Neural cell (in vitro differentiated cells): ENCODE data around the gene POMP. TPM values are rescaled to one million over a fixed set of nuclear protein-coding genes. Genes with fewer than 3 reads are reported as not detected.

Experiments
- H2AFZ ChIP-seq: fragments of 200-600, 300-800 bp; sonication (generic), shearing (Covaris generic); 2 replicates; pipeline ENCODE4 v1.6.0; 2014; ENCODE audit warnings: low read depth, mild to moderate bottlenecking, antibody characterized with exemption, low read length, moderate library complexity
- H3F3A ChIP-seq: fragments of 200-600 bp; shearing (Covaris generic); 2 replicates; pipeline ENCODE4 v1.6.1; 2016; ENCODE audit warnings: mild to moderate bottlenecking, moderate library complexity, mixed read lengths, antibody characterized with exemption, low read length; ENCODE audit not compliant: insufficient read depth, poor library complexity, severe bottlenecking
- H3K27ac ChIP-seq: fragments of 200-600, 300-800 bp; sonication (generic), shearing (Covaris generic); 2 replicates; pipeline ENCODE4 v1.5.1; 2014; ENCODE audit warnings: mild to moderate bottlenecking, low read length, moderate library complexity
- H3K27me3 ChIP-seq: fragments of 300-800, 200-600 bp; sonication (generic), shearing (Covaris generic); 2 replicates; pipeline ENCODE4 v1.6.0; 2014; ENCODE audit warnings: mild to moderate bottlenecking, low read depth, low read length, moderate library complexity; ENCODE audit not compliant: insufficient read depth
- H3K36me3 ChIP-seq: fragments of 300-800, 200-600 bp; sonication (generic), shearing (Covaris generic); 2 replicates; pipeline ENCODE4 v1.5.1; 2014; ENCODE audit warnings: mild to moderate bottlenecking, antibody characterized with exemption, low read length, moderate library complexity; ENCODE audit not compliant: insufficient read depth
- H3K4me2 ChIP-seq: fragments of 300-800, 200-600 bp; sonication (generic), shearing (Covaris generic); 2 replicates; pipeline ENCODE4 v1.6.0; 2014; ENCODE audit warnings: mild to moderate bottlenecking, low read length
- H3K4me3 ChIP-seq: fragments of 300-800, 200-600 bp; sonication (generic), shearing (Covaris generic); 2 replicates; pipeline ENCODE4 v1.5.1; 2014; ENCODE audit warnings: mild to moderate bottlenecking, low read length, moderate library complexity
- H3K79me2 ChIP-seq: fragments of 200-600 bp; shearing (Covaris generic); replicated peaks from 2 replicates; pipeline ENCODE4 v1.6.0; 2014; ENCODE audit warnings: mild to moderate bottlenecking, low read length, moderate library complexity; ENCODE audit not compliant: insufficient read depth
- H3K9ac ChIP-seq: fragments of 300-800, 200-600 bp; sonication (generic), shearing (Covaris generic); 2 replicates; pipeline ENCODE4 v1.6.1; 2016; ENCODE audit warnings: mild to moderate bottlenecking, low read length, mixed read lengths
- H3K9me2 ChIP-seq: fragments of 200-600 bp; shearing (Covaris generic); 2 replicates; pipeline ENCODE4 v1.6.1; 2016; ENCODE audit warnings: mild to moderate bottlenecking, low read length, mixed read lengths; ENCODE audit not compliant: insufficient read depth
- H3K9me3 ChIP-seq: fragments of 200-600, 300-800 bp; sonication (generic), shearing (Covaris generic); 2 replicates; pipeline ENCODE4 v1.6.1; 2016; ENCODE audit warnings: mild to moderate bottlenecking, mixed run types, low read length, moderate library complexity, mixed read lengths
- H4K20me1 ChIP-seq: fragments of 200-600 bp; shearing (Covaris generic); 2 replicates; pipeline ENCODE4 v1.6.1; 2016; ENCODE audit warnings: mild to moderate bottlenecking, mixed run types; ENCODE audit not compliant: insufficient read depth
- EP300 ChIP-seq: fragments of 450-650 bp; conservative IDR thresholded peaks from 2 replicates; pipeline ENCODE4 v1.6.1; 2014; ENCODE audit warnings: antibody characterized with exemption, mild to moderate bottlenecking, moderate library complexity; ENCODE audit not compliant: poor library complexity, severe bottlenecking
- EZH2 ChIP-seq: fragments of 200-600, 300-800 bp; shearing (Covaris generic), sonication (generic); IDR thresholded peaks from 2 replicates; pipeline ENCODE4 v1.6.1; 2014; ENCODE audit warnings: antibody characterized with exemption, low read length, borderline replicate concordance, mild to moderate bottlenecking; ENCODE audit not compliant: insufficient read depth, poor library complexity, severe bottlenecking
- MXI1 ChIP-seq: fragments of 450-650 bp; conservative IDR thresholded peaks from 2 replicates; pipeline ENCODE4 v1.6.1; 2014; ENCODE audit warnings: antibody characterized with exemption, mild to moderate bottlenecking; ENCODE audit not compliant: poor library complexity, severe bottlenecking
- POLR2AphosphoS5 ChIP-seq: IDR thresholded peaks from 2 replicates; pipeline ENCODE4 v1.6.1; 2012
- RAD21 ChIP-seq: fragments of 450-650 bp; conservative IDR thresholded peaks from 2 replicates; pipeline ENCODE4 v1.6.1; 2014; ENCODE audit warnings: antibody characterized with exemption, mild to moderate bottlenecking, moderate library complexity
- SMC3 ChIP-seq: fragments of 450-650 bp; conservative IDR thresholded peaks from 2 replicates; pipeline ENCODE4 v1.6.1; 2014; ENCODE audit warnings: antibody characterized with exemption, mild to moderate bottlenecking, moderate library complexity; ENCODE audit not compliant: poor library complexity
- TAF1 ChIP-seq: IDR thresholded peaks from 2 replicates; pipeline ENCODE4 v1.6.1; 2012; ENCODE audit warnings: low read depth
- polyA plus RNA-seq: library from polyadenylated mRNA; depleted of rRNA; stranded (reverse); fragments of >200 nt; gene quantifications from 2 replicates; pipeline ENCODE4 v1.2.3, GENCODE V29; 2014
- TF ChIP-seq, protein P1 (sequence below): IDR thresholded peaks from 2 replicates; pipeline ENCODE4 v1.6.1; 2012; ENCODE audit warnings: borderline replicate concordance
- TF ChIP-seq, protein P2 (sequence below): fragments of 450-650 bp; IDR thresholded peaks from 2 replicates; pipeline ENCODE4 v1.5.1; 2014; ENCODE audit warnings: antibody characterized with exemption, mild to moderate bottlenecking, moderate library complexity; ENCODE audit not compliant: poor library complexity, severe bottlenecking

The POMP gene
- polyA plus RNA-seq, 1 donor from 2014 or later, result 167 TPM

DNA sequence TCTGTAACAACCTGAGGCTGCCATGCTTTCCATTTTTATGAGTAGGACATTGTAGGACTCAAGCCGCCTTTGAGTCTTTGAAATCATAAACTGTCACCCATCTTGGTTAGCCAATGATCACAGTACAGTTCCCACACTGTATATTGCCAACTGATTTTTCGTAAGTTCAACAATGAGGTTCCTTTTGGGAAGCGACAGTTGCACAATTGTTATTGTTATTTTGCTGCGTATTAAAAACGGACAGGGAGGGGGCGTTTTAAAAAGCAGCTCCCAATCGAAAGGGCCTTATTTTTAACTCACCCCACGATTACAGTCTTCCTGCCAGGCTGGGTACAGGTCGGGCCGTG lies 59.2 kb downstream of the POMP start:
- no peaks in the 10 kb centered on the region for H3K79me2 ChIP-seq
- H3K9me2 ChIP-seq, result no peaks in the 10 kb centered on the region
- peak overlapping the region; percentile 19 for H3K27ac ChIP-seq
- H3K9ac ChIP-seq, result peak overlapping the region; percentile 74
- H3K4me3 ChIP-seq, result peak overlapping the region; percentile 97
- peaks cover 11% of the 10 kb centered on the region for H3K27me3 ChIP-seq
- no peaks in the 10 kb centered on the region for H4K20me1 ChIP-seq
- no peaks in the 10 kb centered on the region for H3F3A ChIP-seq
- H3K36me3 ChIP-seq, result no peaks in the 10 kb centered on the region
- TF ChIP-seq, protein P1, sequence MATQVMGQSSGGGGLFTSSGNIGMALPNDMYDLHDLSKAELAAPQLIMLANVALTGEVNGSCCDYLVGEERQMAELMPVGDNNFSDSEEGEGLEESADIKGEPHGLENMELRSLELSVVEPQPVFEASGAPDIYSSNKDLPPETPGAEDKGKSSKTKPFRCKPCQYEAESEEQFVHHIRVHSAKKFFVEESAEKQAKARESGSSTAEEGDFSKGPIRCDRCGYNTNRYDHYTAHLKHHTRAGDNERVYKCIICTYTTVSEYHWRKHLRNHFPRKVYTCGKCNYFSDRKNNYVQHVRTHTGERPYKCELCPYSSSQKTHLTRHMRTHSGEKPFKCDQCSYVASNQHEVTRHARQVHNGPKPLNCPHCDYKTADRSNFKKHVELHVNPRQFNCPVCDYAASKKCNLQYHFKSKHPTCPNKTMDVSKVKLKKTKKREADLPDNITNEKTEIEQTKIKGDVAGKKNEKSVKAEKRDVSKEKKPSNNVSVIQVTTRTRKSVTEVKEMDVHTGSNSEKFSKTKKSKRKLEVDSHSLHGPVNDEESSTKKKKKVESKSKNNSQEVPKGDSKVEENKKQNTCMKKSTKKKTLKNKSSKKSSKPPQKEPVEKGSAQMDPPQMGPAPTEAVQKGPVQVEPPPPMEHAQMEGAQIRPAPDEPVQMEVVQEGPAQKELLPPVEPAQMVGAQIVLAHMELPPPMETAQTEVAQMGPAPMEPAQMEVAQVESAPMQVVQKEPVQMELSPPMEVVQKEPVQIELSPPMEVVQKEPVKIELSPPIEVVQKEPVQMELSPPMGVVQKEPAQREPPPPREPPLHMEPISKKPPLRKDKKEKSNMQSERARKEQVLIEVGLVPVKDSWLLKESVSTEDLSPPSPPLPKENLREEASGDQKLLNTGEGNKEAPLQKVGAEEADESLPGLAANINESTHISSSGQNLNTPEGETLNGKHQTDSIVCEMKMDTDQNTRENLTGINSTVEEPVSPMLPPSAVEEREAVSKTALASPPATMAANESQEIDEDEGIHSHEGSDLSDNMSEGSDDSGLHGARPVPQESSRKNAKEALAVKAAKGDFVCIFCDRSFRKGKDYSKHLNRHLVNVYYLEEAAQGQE, result no peak
- TF ChIP-seq MXI1 (no peak), POLR2AphosphoS5 (no peak), EZH2 (no peak), TAF1 (no peak), RAD21 (no peak), EP300 (no peak), SMC3 (no peak)
- TF ChIP-seq, protein P2, sequence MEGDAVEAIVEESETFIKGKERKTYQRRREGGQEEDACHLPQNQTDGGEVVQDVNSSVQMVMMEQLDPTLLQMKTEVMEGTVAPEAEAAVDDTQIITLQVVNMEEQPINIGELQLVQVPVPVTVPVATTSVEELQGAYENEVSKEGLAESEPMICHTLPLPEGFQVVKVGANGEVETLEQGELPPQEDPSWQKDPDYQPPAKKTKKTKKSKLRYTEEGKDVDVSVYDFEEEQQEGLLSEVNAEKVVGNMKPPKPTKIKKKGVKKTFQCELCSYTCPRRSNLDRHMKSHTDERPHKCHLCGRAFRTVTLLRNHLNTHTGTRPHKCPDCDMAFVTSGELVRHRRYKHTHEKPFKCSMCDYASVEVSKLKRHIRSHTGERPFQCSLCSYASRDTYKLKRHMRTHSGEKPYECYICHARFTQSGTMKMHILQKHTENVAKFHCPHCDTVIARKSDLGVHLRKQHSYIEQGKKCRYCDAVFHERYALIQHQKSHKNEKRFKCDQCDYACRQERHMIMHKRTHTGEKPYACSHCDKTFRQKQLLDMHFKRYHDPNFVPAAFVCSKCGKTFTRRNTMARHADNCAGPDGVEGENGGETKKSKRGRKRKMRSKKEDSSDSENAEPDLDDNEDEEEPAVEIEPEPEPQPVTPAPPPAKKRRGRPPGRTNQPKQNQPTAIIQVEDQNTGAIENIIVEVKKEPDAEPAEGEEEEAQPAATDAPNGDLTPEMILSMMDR, result no peak
- no peaks in the 10 kb centered on the region for H3K9me3 ChIP-seq
- peak overlapping the region; percentile 74 for H2AFZ ChIP-seq
- peak overlapping the region; percentile 60 for H3K4me2 ChIP-seq

DNA sequence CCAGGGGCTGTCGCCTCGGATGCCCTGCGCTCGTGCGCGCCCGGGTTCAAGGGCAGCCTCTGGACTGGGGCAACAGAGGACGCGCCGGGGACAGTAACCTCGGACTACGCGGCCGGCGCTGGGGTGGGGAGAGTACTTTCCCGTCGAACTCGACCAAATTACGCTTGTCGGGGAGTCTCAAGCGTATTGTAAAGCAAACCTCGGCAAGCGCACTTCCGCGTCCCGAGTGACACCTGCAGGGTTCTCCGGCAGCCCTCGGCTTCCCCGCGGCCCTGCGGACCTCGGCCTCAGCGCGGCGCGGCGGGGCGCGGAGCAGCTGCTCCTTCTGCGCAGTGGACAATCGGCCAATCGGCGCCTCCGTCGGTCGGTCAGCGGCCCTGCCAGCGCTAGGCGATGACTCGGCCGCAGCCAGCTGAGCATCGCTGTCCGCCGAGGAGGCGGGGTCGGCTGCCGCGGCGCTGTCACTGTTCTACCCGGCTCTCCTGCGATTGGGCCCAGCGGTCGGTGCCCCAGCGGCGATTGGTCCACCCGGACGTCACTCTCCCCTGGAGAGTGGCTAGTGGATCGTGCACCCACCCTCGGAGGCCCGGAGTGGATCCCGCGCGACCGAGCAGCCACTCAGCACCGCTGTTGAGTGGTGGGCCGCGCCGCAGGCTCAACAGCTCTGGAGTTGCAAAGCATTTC lies 59.8 kb downstream of the POMP start, which contains the start of gene SLC46A3:
SLC46A3 (minus strand) TSS at position 428 of the 684 bp plus-strand sequence. CDS start 972 bp downstream, outside the sequence.
- Histone ChIP-seq H4K20me1 (no peaks in the 10 kb centered on the region), H3K9ac (peak within 1 kb of the TSS; percentile 74), H3K27me3 (peaks cover 11% of the 10 kb centered on the region), H3F3A (no peaks in the 10 kb centered on the region), H3K9me2 (no peaks in the 10 kb centered on the region), H3K79me2 (no peaks in the 10 kb centered on the region), H3K4me2 (peak within 1 kb of the TSS; percentile 66), H3K36me3 (no peaks in the 10 kb centered on the region), H2AFZ (peak within 1 kb of the TSS; percentile 74), H3K27ac (peak within 1 kb of the TSS; percentile 19), H3K4me3 (peak within 1 kb of the TSS; percentile 97), H3K9me3 (no peaks in the 10 kb centered on the region)
- no peak for TF ChIP-seq RAD21
- TF ChIP-seq, protein P2, result peak; percentile 50
- TF ChIP-seq EZH2, result no peak
- peak; percentile 23 for TF ChIP-seq SMC3
- TF ChIP-seq POLR2AphosphoS5, result peak; percentile 29
- peak; percentile 21 for TF ChIP-seq EP300
- no peak for TF ChIP-seq TAF1
- TF ChIP-seq, protein P1, result no peak
- peak; percentile 52 for TF ChIP-seq MXI1
